Measurements from ENCODE around the gene SAMD4A. TPM values are rescaled to one million over a fixed set of nuclear protein-coding genes. Genes with fewer than 3 reads are reported as not detected.
"Not testable (repeated sequence)": the region's sequence is repeated elsewhere in the genome, so short reads cannot be mapped to it uniquely, and the experiment has no call there.

The SAMD4A gene
- total RNA-seq, 1 experiment from 2014 or later = 77.2 TPM

DNA sequence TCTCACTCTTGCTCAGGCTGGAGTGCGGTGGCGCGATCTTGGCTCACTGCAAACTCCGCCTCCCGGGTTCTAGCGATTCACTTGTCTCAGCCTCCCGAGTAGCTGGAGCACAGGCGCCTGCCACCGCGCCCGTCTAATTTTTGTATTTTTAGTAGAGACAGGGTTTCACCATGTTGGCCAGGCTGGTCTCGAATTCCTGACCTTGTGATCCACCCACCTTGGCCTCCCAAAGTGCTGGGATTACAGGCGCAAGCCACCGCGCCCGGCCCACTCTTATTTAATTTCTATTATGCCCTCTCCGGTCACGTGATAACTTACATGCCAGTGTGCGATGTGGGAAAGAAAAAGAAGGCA, 57.1 kb downstream of the SAMD4A start:
- DNase-seq; H3K4me2 ChIP-seq (ENCODE audit: low read depth, low read length, poor library complexity, severe bottlenecking); H3K9me2 ChIP-seq (replicated peaks; ENCODE audit: insufficient read depth, low read length); H4K20me1 ChIP-seq (ENCODE audit: insufficient read depth, low read depth, low read length); H2AFZ ChIP-seq (ENCODE audit: low read length); H3K4me3 ChIP-seq (ENCODE audit: low read length); H3K27me3 ChIP-seq (ENCODE audit: low read length); H3K9ac ChIP-seq (ENCODE audit: low read length); H3K9me3 ChIP-seq (ENCODE audit: low read length); H3K27ac ChIP-seq (ENCODE audit: low read length): not testable (repeated sequence)
- Histone ChIP-seq H3K36me3 (ENCODE audit: insufficient read depth, low read length) (peaks cover 51% of the 10 kb centered on the region), H3K4me1 (ENCODE audit: low read length) (peaks cover 64% of the 10 kb centered on the region), H3K79me2 (ENCODE audit: low read length) (peaks cover 100% of the 10 kb centered on the region)

DNA sequence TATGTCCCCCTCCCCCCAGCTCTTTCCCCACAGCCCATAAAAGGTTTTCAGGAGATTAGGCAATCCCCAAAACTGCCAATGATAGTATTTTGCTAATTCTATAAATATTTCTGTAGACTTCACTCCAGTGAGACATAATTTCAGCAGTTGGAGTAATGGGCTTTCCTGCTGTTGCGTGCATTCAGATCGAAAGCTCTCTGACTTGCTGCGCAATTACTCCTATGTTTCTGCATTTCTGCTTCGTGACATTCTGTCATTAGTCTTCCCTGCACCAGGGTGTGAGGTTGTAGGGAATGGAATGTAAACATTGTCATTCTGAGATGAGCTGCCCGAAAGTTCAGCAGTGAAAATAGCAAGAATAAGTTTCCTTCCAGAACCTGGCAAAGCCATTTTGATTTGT, 58.2 kb downstream of the SAMD4A start:
- no peak overlapping the region for H3K9ac ChIP-seq (ENCODE audit: low read length)
- peak overlapping the region; percentile 6 for H3K4me2 ChIP-seq (ENCODE audit: low read depth, low read length, poor library complexity, severe bottlenecking)
- H3K27ac ChIP-seq (ENCODE audit: low read length) = no peak overlapping the region
- DNase-seq = no peak
- no peaks in the 10 kb centered on the region for H3K27me3 ChIP-seq (ENCODE audit: low read length)
- H4K20me1 ChIP-seq (ENCODE audit: insufficient read depth, low read depth, low read length) = no peaks in the 10 kb centered on the region
- H3K4me1 ChIP-seq (ENCODE audit: low read length) = peaks cover 73% of the 10 kb centered on the region
- H3K79me2 ChIP-seq (ENCODE audit: low read length) = peaks cover 100% of the 10 kb centered on the region
- peaks cover 56% of the 10 kb centered on the region for H3K36me3 ChIP-seq (ENCODE audit: insufficient read depth, low read length)
- H2AFZ ChIP-seq (ENCODE audit: low read length) = no peak overlapping the region
- H3K9me2 ChIP-seq (replicated peaks; ENCODE audit: insufficient read depth, low read length) = no peaks in the 10 kb centered on the region
- H3K4me3 ChIP-seq (ENCODE audit: low read length) = no peak overlapping the region
- H3K9me3 ChIP-seq (ENCODE audit: low read length) = no peaks in the 10 kb centered on the region

DNA sequence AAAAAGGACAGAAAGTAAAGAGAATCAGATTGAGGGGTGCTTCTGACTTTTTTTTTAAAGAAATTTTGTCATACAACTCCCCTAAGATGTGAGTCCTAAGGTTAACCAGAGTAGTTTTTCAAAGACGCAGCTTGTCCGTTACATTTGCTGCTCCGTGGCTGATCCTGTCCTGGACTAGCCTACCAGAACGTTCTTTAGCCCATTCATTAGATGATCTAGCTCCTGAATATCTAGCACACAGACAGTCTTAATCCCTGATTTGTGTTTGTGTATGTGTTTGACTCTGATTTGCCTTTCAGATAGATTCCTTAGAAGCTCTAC, 60.3 kb downstream of the SAMD4A start:
- no peak for DNase-seq
- H3K9ac ChIP-seq (ENCODE audit: low read length) = no peak overlapping the region
- peaks cover 69% of the 10 kb centered on the region for H3K4me1 ChIP-seq (ENCODE audit: low read length)
- H3K79me2 ChIP-seq (ENCODE audit: low read length) = peaks cover 99% of the 10 kb centered on the region
- H3K36me3 ChIP-seq (ENCODE audit: insufficient read depth, low read length) = peaks cover 67% of the 10 kb centered on the region
- H3K9me2 ChIP-seq (replicated peaks; ENCODE audit: insufficient read depth, low read length) = no peaks in the 10 kb centered on the region
- no peak overlapping the region for H2AFZ ChIP-seq (ENCODE audit: low read length)
- H4K20me1 ChIP-seq (ENCODE audit: insufficient read depth, low read depth, low read length) = peaks cover 10% of the 10 kb centered on the region; the same call in 1 of the 2 replicates
- H3K4me3 ChIP-seq (ENCODE audit: low read length) = no peak overlapping the region
- H3K27ac ChIP-seq (ENCODE audit: low read length) = peak overlapping the region; percentile 7
- no peaks in the 10 kb centered on the region for H3K27me3 ChIP-seq (ENCODE audit: low read length)
- no peaks in the 10 kb centered on the region for H3K9me3 ChIP-seq (ENCODE audit: low read length)
- peak overlapping the region; percentile 1 for H3K4me2 ChIP-seq (ENCODE audit: low read depth, low read length, poor library complexity, severe bottlenecking)

DNA sequence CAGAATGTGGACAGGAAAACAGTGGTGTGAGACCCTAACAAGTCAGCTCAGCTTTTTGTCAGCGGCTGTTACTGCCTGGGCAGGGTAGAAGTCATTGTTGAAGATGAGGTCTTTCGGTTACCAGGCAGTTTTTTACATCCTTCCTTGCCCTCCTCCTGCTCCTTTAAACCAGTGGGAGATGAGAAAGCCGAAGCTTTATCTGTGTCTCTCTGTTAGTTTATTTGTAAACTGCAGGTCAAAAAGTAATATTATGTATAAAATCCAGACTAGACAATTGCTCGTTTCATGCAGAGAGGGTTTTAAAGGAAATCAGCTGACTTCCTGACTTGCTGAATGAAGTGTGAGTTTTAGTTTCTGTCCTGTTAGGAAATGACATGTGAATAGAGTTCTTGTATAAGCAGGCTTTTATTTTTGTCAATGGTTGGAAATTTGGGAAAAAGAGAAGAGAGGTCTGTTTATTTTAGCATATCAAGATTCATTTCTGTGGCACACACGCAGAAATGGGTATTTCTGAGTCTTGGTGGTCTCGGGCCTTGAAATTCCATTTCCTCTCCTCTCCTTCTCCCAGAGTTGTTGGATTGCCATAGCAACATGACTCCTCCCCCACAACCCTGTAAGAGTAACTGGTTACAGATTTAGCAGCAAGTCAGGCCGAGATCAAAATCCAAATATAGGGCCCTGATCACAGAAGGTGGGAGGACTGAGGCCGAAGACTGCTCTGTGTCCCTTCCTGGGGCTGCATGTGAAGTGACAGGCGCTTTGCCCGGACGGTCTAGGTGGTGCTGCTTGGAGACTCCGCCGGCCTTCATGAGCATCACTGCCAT, 60.8 kb downstream of the SAMD4A start:
- Histone ChIP-seq H3K27me3 (ENCODE audit: low read length) (no peaks in the 10 kb centered on the region), H3K4me2 (ENCODE audit: low read depth, low read length, poor library complexity, severe bottlenecking) (no peak overlapping the region), H3K9me3 (ENCODE audit: low read length) (no peaks in the 10 kb centered on the region), H3K9ac (ENCODE audit: low read length) (no peak overlapping the region), H3K27ac (ENCODE audit: low read length) (peak overlapping the region; percentile 7), H3K4me1 (ENCODE audit: low read length) (peaks cover 65% of the 10 kb centered on the region), H3K4me3 (ENCODE audit: low read length) (no peak overlapping the region), H3K79me2 (ENCODE audit: low read length) (peaks cover 99% of the 10 kb centered on the region), H2AFZ (ENCODE audit: low read length) (no peak overlapping the region), H3K9me2 (replicated peaks; ENCODE audit: insufficient read depth, low read length) (no peaks in the 10 kb centered on the region), H3K36me3 (ENCODE audit: insufficient read depth, low read length) (peaks cover 67% of the 10 kb centered on the region), H4K20me1 (ENCODE audit: insufficient read depth, low read depth, low read length) (peaks cover 16% of the 10 kb centered on the region; the same call in 1 of the 2 replicates)
- no peak for DNase-seq

DNA sequence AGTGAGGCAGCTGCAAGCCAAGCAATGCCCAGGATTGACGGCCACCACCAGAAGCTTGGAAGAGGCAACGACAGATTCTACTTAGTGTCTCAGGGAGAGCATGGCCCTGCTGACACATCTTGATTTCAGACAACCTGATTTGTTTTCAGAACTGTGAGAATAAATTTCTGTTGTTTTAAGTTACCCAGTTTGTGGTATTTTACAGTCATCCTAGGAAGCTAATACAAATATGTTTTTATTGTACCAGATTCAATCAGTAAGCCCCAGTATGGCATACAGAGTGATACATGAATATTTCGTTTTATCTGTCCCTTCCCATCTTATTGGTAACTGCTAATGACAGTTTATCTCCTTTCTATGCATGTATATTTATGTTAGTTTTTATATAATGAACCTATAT, 62.3 kb downstream of the SAMD4A start:
- no peak overlapping the region for H3K4me3 ChIP-seq (ENCODE audit: low read length)
- peaks cover 99% of the 10 kb centered on the region for H3K79me2 ChIP-seq (ENCODE audit: low read length)
- no peak overlapping the region for H3K9ac ChIP-seq (ENCODE audit: low read length)
- H3K4me1 ChIP-seq (ENCODE audit: low read length) = peaks cover 69% of the 10 kb centered on the region
- H4K20me1 ChIP-seq (ENCODE audit: insufficient read depth, low read depth, low read length) = peaks cover 27% of the 10 kb centered on the region; the same call in 1 of the 2 replicates
- no peak for DNase-seq
- H2AFZ ChIP-seq (ENCODE audit: low read length) = no peak overlapping the region
- 0 out of 2 replicates have a peak overlapping the region, but pooled peaks have one; percentile 24 for H3K27ac ChIP-seq (ENCODE audit: low read length)
- no peaks in the 10 kb centered on the region for H3K9me2 ChIP-seq (replicated peaks; ENCODE audit: insufficient read depth, low read length)
- no peak overlapping the region for H3K4me2 ChIP-seq (ENCODE audit: low read depth, low read length, poor library complexity, severe bottlenecking)
- H3K27me3 ChIP-seq (ENCODE audit: low read length) = no peaks in the 10 kb centered on the region
- no peaks in the 10 kb centered on the region for H3K9me3 ChIP-seq (ENCODE audit: low read length)
- H3K36me3 ChIP-seq (ENCODE audit: insufficient read depth, low read length) = peaks cover 73% of the 10 kb centered on the region

DNA sequence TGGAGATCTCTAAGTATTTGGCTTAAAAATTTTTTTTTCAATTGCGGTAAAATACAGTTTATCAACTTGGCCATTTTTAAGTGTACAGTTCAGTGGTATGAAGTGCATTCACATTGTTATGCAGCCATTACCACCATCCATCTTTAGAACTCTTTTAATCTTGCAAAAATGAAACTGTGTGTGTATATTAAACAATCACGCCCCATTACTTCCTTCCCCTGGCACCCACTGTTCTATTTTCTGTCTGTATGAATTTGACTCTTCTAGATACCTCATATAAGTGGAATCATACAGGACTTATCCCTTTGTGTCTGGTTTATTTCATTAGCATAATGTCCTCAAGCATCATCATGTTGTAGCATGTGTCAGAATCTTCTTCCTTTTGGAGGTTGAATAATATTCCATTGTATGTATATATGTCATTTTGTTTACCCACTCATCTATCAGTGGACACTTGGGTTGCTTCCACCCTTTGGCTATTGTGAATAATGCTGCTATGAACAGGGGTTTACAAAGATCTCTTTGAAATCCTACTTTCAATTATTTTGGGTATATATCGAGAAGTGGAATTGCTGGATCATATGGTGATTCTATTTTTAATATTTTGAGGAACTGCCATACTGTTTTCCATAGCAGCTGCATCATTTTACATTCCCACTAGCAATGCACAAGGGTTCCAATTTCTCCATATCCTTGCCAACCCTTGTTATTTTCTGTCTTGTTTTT, 62.9 kb downstream of the SAMD4A start:
- Histone ChIP-seq H3K27ac (ENCODE audit: low read length) (peak overlapping the region; percentile 24; the same call in 1 of the 2 replicates), H3K4me1 (ENCODE audit: low read length) (peaks cover 63% of the 10 kb centered on the region), H3K9me2 (replicated peaks; ENCODE audit: insufficient read depth, low read length) (no peaks in the 10 kb centered on the region), H2AFZ (ENCODE audit: low read length) (no peak overlapping the region), H4K20me1 (ENCODE audit: insufficient read depth, low read depth, low read length) (peaks cover 27% of the 10 kb centered on the region; the same call in 1 of the 2 replicates), H3K36me3 (ENCODE audit: insufficient read depth, low read length) (peaks cover 73% of the 10 kb centered on the region), H3K9me3 (ENCODE audit: low read length) (no peaks in the 10 kb centered on the region), H3K27me3 (ENCODE audit: low read length) (no peaks in the 10 kb centered on the region), H3K79me2 (ENCODE audit: low read length) (peaks cover 98% of the 10 kb centered on the region), H3K4me3 (ENCODE audit: low read length) (no peak overlapping the region), H3K9ac (ENCODE audit: low read length) (no peak overlapping the region), H3K4me2 (ENCODE audit: low read depth, low read length, poor library complexity, severe bottlenecking) (no peak overlapping the region)
- DNase-seq = no peak

DNA sequence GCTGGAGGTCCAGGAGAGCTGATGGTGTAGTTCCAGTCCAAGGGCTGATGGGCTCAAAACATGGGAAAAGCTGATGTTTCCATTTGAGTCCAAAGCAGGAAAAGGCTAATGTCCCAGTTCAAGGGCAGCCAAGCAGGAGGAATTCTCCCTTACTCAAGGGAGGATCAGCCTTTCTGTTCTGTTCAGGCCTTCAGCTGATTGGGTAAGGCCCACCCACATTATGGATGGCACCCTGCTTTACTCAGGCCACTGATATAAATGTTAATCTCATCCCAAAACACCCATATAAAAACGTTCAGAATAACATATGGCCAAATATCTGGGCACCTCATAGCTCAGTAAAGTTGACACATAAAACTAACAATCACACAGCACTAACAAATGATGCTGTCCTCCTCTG, 64.1 kb downstream of the SAMD4A start:
- no peak overlapping the region for H2AFZ ChIP-seq (ENCODE audit: low read length)
- no peak overlapping the region for H3K27ac ChIP-seq (ENCODE audit: low read length)
- no peaks in the 10 kb centered on the region for H3K9me2 ChIP-seq (replicated peaks; ENCODE audit: insufficient read depth, low read length)
- no peak overlapping the region for H3K4me3 ChIP-seq (ENCODE audit: low read length)
- peaks cover 95% of the 10 kb centered on the region for H3K79me2 ChIP-seq (ENCODE audit: low read length)
- H3K9me3 ChIP-seq (ENCODE audit: low read length) = no peaks in the 10 kb centered on the region
- peaks cover 68% of the 10 kb centered on the region for H3K36me3 ChIP-seq (ENCODE audit: insufficient read depth, low read length)
- peaks cover 27% of the 10 kb centered on the region; the same call in 1 of the 2 replicates for H4K20me1 ChIP-seq (ENCODE audit: insufficient read depth, low read depth, low read length)
- H3K4me2 ChIP-seq (ENCODE audit: low read depth, low read length, poor library complexity, severe bottlenecking) = no peak overlapping the region
- peaks cover 58% of the 10 kb centered on the region for H3K4me1 ChIP-seq (ENCODE audit: low read length)
- DNase-seq = no peak
- H3K27me3 ChIP-seq (ENCODE audit: low read length) = no peaks in the 10 kb centered on the region
- no peak overlapping the region for H3K9ac ChIP-seq (ENCODE audit: low read length)

DNA sequence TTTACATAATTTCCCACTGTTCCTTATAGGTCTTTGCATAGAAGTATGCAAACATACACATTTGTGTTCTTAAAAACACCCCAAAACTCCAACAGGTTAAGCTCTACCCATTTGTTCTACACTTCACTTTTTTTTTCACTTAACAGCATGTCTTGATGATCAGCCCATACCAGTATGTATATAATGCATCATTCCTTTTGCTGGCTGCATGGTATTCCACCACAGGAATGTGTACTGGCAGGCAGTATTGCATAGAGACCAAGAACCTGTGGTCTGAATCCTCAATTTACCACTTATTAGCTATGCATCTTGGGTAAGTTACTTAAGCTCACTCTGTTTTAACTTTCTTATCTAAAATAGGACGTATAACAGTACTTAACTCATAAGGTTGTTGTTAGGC, 65.5 kb downstream of the SAMD4A start:
- H3K9me3 ChIP-seq (ENCODE audit: low read length) = no peaks in the 10 kb centered on the region
- no peak overlapping the region for H3K27ac ChIP-seq (ENCODE audit: low read length)
- H3K4me1 ChIP-seq (ENCODE audit: low read length) = peaks cover 51% of the 10 kb centered on the region
- H3K9ac ChIP-seq (ENCODE audit: low read length) = no peak overlapping the region
- peaks cover 27% of the 10 kb centered on the region; the same call in 1 of the 2 replicates for H4K20me1 ChIP-seq (ENCODE audit: insufficient read depth, low read depth, low read length)
- no peak overlapping the region for H3K4me3 ChIP-seq (ENCODE audit: low read length)
- peaks cover 95% of the 10 kb centered on the region for H3K79me2 ChIP-seq (ENCODE audit: low read length)
- H3K4me2 ChIP-seq (ENCODE audit: low read depth, low read length, poor library complexity, severe bottlenecking) = no peak overlapping the region
- H3K36me3 ChIP-seq (ENCODE audit: insufficient read depth, low read length) = peaks cover 54% of the 10 kb centered on the region
- DNase-seq = no peak
- no peak overlapping the region for H2AFZ ChIP-seq (ENCODE audit: low read length)
- no peaks in the 10 kb centered on the region for H3K27me3 ChIP-seq (ENCODE audit: low read length)
- no peaks in the 10 kb centered on the region for H3K9me2 ChIP-seq (replicated peaks; ENCODE audit: insufficient read depth, low read length)

Data from Karpas-422 (cell line).